HepG2 (cell line): ENCODE results near the gene BAZ1B. TPM values are rescaled to one million over a fixed set of nuclear protein-coding genes. Genes with fewer than 3 reads are reported as not detected.

Experiments
- ASH2L ChIP-seq: fragments of 300-600, 200-600 bp; sonication (generic); IDR thresholded peaks from 2 replicates; pipeline ENCODE4 v1.7.0; 2017; ENCODE audit warnings: low read depth, mild to moderate bottlenecking, moderate library complexity, mixed read lengths, low read length; ENCODE audit not compliant: insufficient read length
- IKZF1 ChIP-seq: fragments of 450-650 bp; IDR thresholded peaks from 2 replicates; pipeline ENCODE4 v1.7.1; 2016
- KMT2B ChIP-seq: IDR thresholded peaks from 2 replicates; pipeline ENCODE4 v1.6.1; 2016; ENCODE audit warnings: missing genetic modification reagents, missing compliant biosample characterization
- REXO4 ChIP-seq: sonication (generic); formaldehyde crosslinking; IDR thresholded peaks from 2 replicates; pipeline ENCODE4 v1.8.0; 2022; ENCODE audit warnings: missing genetic modification reagents, mild to moderate bottlenecking, borderline replicate concordance
- RORA ChIP-seq: sonication (generic); formaldehyde crosslinking; IDR thresholded peaks from 2 replicates; pipeline ENCODE4 v1.5.0; 2020; ENCODE audit warnings: mild to moderate bottlenecking, missing genetic modification reagents, moderate library complexity
- SIN3A ChIP-seq: IDR thresholded peaks from 2 replicates; pipeline ENCODE4 v1.6.1; 2011; ENCODE audit warnings: low read depth, mild to moderate bottlenecking, control low read depth, low read length, borderline replicate concordance
- ZFP82 ChIP-seq: sonication (generic); formaldehyde crosslinking; IDR thresholded peaks from 2 replicates; pipeline ENCODE4 v1.5.1; 2020; ENCODE audit warnings: mild to moderate bottlenecking, missing genetic modification reagents, borderline replicate concordance
- ZFX ChIP-seq: sonication (generic); formaldehyde crosslinking; IDR thresholded peaks from 2 replicates; pipeline ENCODE4 v1.4.0; 2020; ENCODE audit warnings: mild to moderate bottlenecking, low read depth, missing genetic modification reagents, moderate library complexity
- ZNF234 ChIP-seq: sonication (generic); formaldehyde crosslinking; conservative IDR thresholded peaks from 2 replicates; pipeline ENCODE4 v1.5.1; 2020; ENCODE audit warnings: mild to moderate bottlenecking, missing genetic modification reagents
- ZNF326 ChIP-seq: sonication (generic); formaldehyde crosslinking; IDR thresholded peaks from 2 replicates; pipeline ENCODE4 v1.4.0; 2020; ENCODE audit warnings: missing genetic modification reagents, borderline replicate concordance
- ZNF652 ChIP-seq: IDR thresholded peaks from 2 replicates; pipeline ENCODE4 v1.6.1; 2016; ENCODE audit warnings: low read depth, borderline replicate concordance
- polyA plus RNA-seq, 8 experiments: library from polyadenylated mRNA; depleted of rRNA in 3 of 8; stranded (reverse) in 7 of 8; unstranded in 1 of 8; fragments of >200 nt; fragmentation: Illumina TruSeq in 4 of 8; extraction: Trizol in 4 of 8; gene quantifications; 2 replicates each; pipeline versions ENCODE4 v1.2.1 to v1.2.3, GENCODE V29; 2011 to 2016; ENCODE audit warnings: low read depth in 4 of 8, missing spikeins in 1 of 8, mixed read lengths in 1 of 8; ENCODE audit not compliant: insufficient read depth in 1 of 8
- total RNA-seq, 5 experiments: library from RNA; depleted of rRNA; stranded (reverse); fragments of >200 nt; fragmentation: Illumina TruSeq; extraction: Trizol; gene quantifications; 2 replicates each; pipeline ENCODE4 v1.2.3, GENCODE V29; 2016; ENCODE audit warnings: low read depth in 1 of 5
- TF ChIP-seq, protein P1 (sequence below): sonication (generic); formaldehyde crosslinking; IDR thresholded peaks from 2 replicates; pipeline ENCODE4 v1.4.0; 2020; ENCODE audit warnings: mild to moderate bottlenecking, missing genetic modification reagents
- TF ChIP-seq, protein P2 (sequence below): sonication (generic); formaldehyde crosslinking; IDR thresholded peaks from 2 replicates; pipeline ENCODE4 v1.4.0; 2020; ENCODE audit warnings: mild to moderate bottlenecking, missing genetic modification reagents
- TF ChIP-seq, protein P3 (sequence below): IDR thresholded peaks from 2 replicates; pipeline ENCODE4 v1.6.1; 2016
- TF ChIP-seq, protein P4 (sequence below): sonication (generic); formaldehyde crosslinking; IDR thresholded peaks from 2 replicates; pipeline ENCODE4 v1.4.0; 2020; ENCODE audit warnings: mild to moderate bottlenecking, low read depth, missing genetic modification reagents
- TF ChIP-seq, protein P5 (sequence below): sonication (generic); formaldehyde crosslinking; IDR thresholded peaks from 2 replicates; pipeline ENCODE4 v1.5.0; 2020; ENCODE audit warnings: missing genetic modification reagents
- TF ChIP-seq, protein P6 (sequence below): sonication (generic); formaldehyde crosslinking; IDR thresholded peaks from 2 replicates; pipeline ENCODE4 v1.9.0; 2021; ENCODE audit warnings: missing genetic modification reagents, mild to moderate bottlenecking, borderline replicate concordance

The BAZ1B gene
- total and polyA plus RNA-seq, 2 of the 13 experiments (the other 11 are each of a cell fraction or from before 2014, with no cell fraction given), result 18.6 to 69.4 TPM

DNA sequence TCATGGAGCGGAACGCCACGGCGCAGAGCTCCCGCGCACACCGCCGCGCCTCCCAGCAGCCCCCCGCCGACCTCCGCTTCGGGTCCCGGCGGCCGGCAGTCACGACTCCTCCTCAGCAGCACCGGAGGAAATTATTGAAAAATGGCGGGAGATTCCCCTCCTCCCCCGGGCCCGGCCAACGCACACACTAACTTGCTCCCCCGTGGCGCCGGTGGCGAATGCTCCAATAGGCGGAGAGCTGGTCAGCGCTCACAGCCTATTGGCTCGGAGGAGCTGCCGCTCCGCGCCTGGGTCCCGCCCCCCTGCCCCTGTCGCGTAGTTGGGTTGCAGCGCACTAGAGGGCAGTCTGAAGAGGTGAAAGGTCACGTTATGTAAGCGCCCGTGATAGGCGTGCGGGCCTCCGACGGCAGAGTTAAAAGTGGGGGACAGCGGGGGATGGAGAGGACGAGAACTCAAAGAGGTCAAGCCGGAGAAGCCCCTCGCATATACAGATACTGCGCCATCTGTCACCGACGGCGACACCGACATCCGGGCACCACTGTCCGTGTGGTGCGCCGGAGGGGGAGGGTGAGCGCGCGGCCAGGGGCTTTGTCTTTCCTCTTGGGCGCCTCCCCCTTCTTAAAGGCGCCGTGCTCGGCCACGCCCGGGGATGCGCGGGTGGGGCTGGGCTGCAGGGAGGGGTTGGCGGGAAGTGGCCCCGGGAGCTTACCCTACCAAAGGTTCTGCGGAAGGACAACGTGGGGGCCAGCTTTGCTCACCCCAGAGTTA, at the start of gene BAZ1B (continued):
- TF ChIP-seq, protein P1, sequence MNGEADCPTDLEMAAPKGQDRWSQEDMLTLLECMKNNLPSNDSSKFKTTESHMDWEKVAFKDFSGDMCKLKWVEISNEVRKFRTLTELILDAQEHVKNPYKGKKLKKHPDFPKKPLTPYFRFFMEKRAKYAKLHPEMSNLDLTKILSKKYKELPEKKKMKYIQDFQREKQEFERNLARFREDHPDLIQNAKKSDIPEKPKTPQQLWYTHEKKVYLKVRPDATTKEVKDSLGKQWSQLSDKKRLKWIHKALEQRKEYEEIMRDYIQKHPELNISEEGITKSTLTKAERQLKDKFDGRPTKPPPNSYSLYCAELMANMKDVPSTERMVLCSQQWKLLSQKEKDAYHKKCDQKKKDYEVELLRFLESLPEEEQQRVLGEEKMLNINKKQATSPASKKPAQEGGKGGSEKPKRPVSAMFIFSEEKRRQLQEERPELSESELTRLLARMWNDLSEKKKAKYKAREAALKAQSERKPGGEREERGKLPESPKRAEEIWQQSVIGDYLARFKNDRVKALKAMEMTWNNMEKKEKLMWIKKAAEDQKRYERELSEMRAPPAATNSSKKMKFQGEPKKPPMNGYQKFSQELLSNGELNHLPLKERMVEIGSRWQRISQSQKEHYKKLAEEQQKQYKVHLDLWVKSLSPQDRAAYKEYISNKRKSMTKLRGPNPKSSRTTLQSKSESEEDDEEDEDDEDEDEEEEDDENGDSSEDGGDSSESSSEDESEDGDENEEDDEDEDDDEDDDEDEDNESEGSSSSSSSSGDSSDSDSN (CRISPR knock-in tag), result peak; percentile 45
- TF ChIP-seq ZNF326, result no peak
- TF ChIP-seq KMT2B (CRISPR knock-in tag), result peak; percentile 84
- TF ChIP-seq, protein P2, sequence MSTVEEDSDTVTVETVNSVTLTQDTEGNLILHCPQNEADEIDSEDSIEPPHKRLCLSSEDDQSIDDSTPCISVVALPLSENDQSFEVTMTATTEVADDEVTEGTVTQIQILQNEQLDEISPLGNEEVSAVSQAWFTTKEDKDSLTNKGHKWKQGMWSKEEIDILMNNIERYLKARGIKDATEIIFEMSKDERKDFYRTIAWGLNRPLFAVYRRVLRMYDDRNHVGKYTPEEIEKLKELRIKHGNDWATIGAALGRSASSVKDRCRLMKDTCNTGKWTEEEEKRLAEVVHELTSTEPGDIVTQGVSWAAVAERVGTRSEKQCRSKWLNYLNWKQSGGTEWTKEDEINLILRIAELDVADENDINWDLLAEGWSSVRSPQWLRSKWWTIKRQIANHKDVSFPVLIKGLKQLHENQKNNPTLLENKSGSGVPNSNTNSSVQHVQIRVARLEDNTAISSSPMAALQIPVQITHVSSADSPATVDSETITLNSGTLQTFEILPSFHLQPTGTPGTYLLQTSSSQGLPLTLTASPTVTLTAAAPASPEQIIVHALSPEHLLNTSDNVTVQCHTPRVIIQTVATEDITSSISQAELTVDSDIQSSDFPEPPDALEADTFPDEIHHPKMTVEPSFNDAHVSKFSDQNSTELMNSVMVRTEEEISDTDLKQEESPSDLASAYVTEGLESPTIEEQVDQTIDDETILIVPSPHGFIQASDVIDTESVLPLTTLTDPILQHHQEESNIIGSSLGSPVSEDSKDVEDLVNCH (CRISPR knock-in tag), result peak; percentile 95; the same call in 1 of the 2 replicates
- no peak for TF ChIP-seq REXO4
- TF ChIP-seq ZNF234 (CRISPR knock-in tag), result no peak
- TF ChIP-seq, protein P3, sequence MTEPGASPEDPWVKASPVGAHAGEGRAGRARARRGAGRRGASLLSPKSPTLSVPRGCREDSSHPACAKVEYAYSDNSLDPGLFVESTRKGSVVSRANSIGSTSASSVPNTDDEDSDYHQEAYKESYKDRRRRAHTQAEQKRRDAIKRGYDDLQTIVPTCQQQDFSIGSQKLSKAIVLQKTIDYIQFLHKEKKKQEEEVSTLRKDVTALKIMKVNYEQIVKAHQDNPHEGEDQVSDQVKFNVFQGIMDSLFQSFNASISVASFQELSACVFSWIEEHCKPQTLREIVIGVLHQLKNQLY (CRISPR knock-in tag), result peak; percentile 41; the same call in 1 of the 2 replicates
- no peak for TF ChIP-seq RORA
- TF ChIP-seq, protein P4, sequence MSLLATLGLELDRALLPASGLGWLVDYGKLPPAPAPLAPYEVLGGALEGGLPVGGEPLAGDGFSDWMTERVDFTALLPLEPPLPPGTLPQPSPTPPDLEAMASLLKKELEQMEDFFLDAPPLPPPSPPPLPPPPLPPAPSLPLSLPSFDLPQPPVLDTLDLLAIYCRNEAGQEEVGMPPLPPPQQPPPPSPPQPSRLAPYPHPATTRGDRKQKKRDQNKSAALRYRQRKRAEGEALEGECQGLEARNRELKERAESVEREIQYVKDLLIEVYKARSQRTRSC (CRISPR knock-in tag), result no peak
- TF ChIP-seq ZNF652 (CRISPR knock-in tag), result no peak
- TF ChIP-seq, protein P5, sequence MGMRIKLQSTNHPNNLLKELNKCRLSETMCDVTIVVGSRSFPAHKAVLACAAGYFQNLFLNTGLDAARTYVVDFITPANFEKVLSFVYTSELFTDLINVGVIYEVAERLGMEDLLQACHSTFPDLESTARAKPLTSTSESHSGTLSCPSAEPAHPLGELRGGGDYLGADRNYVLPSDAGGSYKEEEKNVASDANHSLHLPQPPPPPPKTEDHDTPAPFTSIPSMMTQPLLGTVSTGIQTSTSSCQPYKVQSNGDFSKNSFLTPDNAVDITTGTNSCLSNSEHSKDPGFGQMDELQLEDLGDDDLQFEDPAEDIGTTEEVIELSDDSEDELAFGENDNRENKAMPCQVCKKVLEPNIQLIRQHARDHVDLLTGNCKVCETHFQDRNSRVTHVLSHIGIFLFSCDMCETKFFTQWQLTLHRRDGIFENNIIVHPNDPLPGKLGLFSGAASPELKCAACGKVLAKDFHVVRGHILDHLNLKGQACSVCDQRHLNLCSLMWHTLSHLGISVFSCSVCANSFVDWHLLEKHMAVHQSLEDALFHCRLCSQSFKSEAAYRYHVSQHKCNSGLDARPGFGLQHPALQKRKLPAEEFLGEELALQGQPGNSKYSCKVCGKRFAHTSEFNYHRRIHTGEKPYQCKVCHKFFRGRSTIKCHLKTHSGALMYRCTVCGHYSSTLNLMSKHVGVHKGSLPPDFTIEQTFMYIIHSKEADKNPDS (CRISPR knock-in tag), result no peak; the same call in 1 of the 2 replicates
- peak; percentile 68; the same call in 1 of the 2 replicates for TF ChIP-seq ZFP82 (CRISPR knock-in tag)
- TF ChIP-seq ZFX (CRISPR knock-in tag), result peak; percentile 75
- peak; percentile 53 for TF ChIP-seq ASH2L
- no peak for TF ChIP-seq IKZF1
- peak; percentile 72; the same call in 1 of the 2 replicates for TF ChIP-seq SIN3A
- TF ChIP-seq, protein P6, sequence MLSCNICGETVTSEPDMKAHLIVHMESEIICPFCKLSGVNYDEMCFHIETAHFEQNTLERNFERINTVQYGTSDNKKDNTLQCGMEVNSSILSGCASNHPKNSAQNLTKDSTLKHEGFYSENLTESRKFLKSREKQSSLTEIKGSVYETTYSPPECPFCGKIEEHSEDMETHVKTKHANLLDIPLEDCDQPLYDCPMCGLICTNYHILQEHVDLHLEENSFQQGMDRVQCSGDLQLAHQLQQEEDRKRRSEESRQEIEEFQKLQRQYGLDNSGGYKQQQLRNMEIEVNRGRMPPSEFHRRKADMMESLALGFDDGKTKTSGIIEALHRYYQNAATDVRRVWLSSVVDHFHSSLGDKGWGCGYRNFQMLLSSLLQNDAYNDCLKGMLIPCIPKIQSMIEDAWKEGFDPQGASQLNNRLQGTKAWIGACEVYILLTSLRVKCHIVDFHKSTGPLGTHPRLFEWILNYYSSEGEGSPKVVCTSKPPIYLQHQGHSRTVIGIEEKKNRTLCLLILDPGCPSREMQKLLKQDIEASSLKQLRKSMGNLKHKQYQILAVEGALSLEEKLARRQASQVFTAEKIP, result no peak
